Tibial nerve (tissue), 4 donors: ENCODE measurements around the gene RASSF6. TPM values are rescaled to one million over a fixed set of nuclear protein-coding genes. Genes with fewer than 3 reads are reported as not detected.

Source experiments
- DNase-seq, 2 donors: peaks; one replicate each; pipeline ENCODE4 v3.0.0-alpha.2; 2019; ENCODE audit warnings: low spot score in 2 of 2
- H3K27ac ChIP-seq, 4 donors: fragments of 200-600 bp; sonication (generic) in 3 of 4; one replicate each; pipeline ENCODE4 v1.5.1; 2017 to 2019; ENCODE audit warnings: mild to moderate bottlenecking in 1 of 4
- H3K27me3 ChIP-seq, 2 donors: fragments of 200-600 bp; sonication (generic) in 1 of 2; one replicate each; pipeline versions ENCODE4 v1.5.1 to v1.6.0; 2017 to 2019
- H3K36me3 ChIP-seq, 3 donors: fragments of 200-600 bp; sonication (generic); one replicate each; pipeline ENCODE4 v1.5.1; 2018 to 2019
- H3K4me1 ChIP-seq, 4 donors: fragments of 200-600 bp; sonication (generic) in 3 of 4; one replicate each; pipeline ENCODE4 v1.5.1; 2017 to 2019
- H3K4me3 ChIP-seq, 4 donors: fragments of 200-600 bp; sonication (generic) in 3 of 4; one replicate each; pipeline ENCODE4 v1.5.1; 2017 to 2019; ENCODE audit warnings: mild to moderate bottlenecking in 1 of 4, moderate library complexity in 1 of 4
- H3K9me3 ChIP-seq, 4 donors: fragments of 200-600 bp; sonication (generic) in 3 of 4; one replicate each; pipeline ENCODE4 v1.5.1; 2017 to 2019
- CTCF ChIP-seq, 5 experiments: fragments of 200-600 bp in 3 of 5; fragments of 450-650 bp in 2 of 5; sonication (generic) in 3 of 5; IDR thresholded peaks; one replicate each; pipeline ENCODE4 v1.5.1; 2016 to 2019; ENCODE audit warnings: antibody characterized with exemption in 5 of 5, mild to moderate bottlenecking in 3 of 5, moderate library complexity in 2 of 5
- EP300 ChIP-seq, 2 donors: sonication (generic); formaldehyde crosslinking; IDR thresholded peaks; one replicate each; pipeline ENCODE4 v1.6.1; 2017; ENCODE audit warnings: antibody characterized with exemption in 2 of 2, mild to moderate bottlenecking in 1 of 2
- POLR2A ChIP-seq, 2 donors: fragments of 450-650 bp; IDR thresholded peaks; one replicate each; pipeline ENCODE4 v1.6.1; 2017; ENCODE audit warnings: antibody characterized with exemption in 2 of 2, mild to moderate bottlenecking in 2 of 2, moderate library complexity in 2 of 2
- WGBS, 2 donors: methylation state at CpG; one replicate each; pipeline ENCODE4 v1.1.5; 2018; 5-methylcytosine and 5-hydroxymethylcytosine counted together
- small RNA-seq: library from RNA; depleted of rRNA; stranded (forward); fragments of <200 nt; gene quantifications from one replicate; pipeline ENCODE3, GENCODE V24; 2016
- total RNA-seq, 4 donors: library from RNA; depleted of rRNA; stranded (reverse); fragments of >200 nt; gene quantifications; one replicate each; pipeline ENCODE4 v1.1.0, GENCODE V29; 2016

Gene RASSF6
- total RNA-seq, 4 donors from 2014 or later: not detected

DNA sequence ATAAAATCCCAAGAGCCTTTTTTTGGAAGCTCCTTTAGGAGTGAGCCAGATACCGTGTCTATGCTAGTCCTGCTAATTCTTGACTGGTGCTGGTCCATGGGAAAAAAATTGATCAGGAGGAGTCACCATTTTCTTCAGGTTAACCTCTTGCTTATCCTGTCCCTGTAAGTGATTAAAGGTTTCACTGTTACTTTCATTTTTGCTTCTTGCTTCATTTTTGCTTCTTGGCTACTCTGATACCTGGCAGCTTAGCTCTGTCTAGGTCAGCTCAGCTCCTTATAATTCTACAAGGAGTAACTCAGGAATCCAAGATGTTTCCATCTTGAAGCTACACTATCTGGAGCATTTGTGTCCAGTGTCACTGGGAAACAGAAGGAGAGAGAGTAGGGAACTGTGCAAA, 93.0 kb downstream of the RASSF6 start:
- no peak overlapping the region for H3K4me3 ChIP-seq
- no peak for DNase-seq
- H3K27ac ChIP-seq: no peak overlapping the region
- TF ChIP-seq EP300 (IDR thresholded peaks at IDR 0.05) (no peak), POLR2A (IDR thresholded peaks at IDR 0.05) (no peak), CTCF (IDR thresholded peaks at IDR 0.05) (no peak)
- no peaks in the 10 kb centered on the region for H3K9me3 ChIP-seq
- WGBS, 2 donors: 59 to 73% methylated on average over 1 of the region's 1 CpG
- H3K4me1 ChIP-seq: no peaks in the 10 kb centered on the region
- no peaks in the 10 kb centered on the region for H3K27me3 ChIP-seq
- no peaks in the 10 kb centered on the region for H3K36me3 ChIP-seq

GRCh38 chr4:73525611-73526010, 94.6 kb downstream of the RASSF6 start:
- Histone ChIP-seq H3K27ac (no peak overlapping the region), H3K9me3 (no peaks in the 10 kb centered on the region), H3K4me3 (no peak overlapping the region), H3K4me1 (no peaks in the 10 kb centered on the region), H3K27me3 (no peaks in the 10 kb centered on the region), H3K36me3 (no peaks in the 10 kb centered on the region)
- no peak for TF ChIP-seq EP300 (IDR thresholded peaks at IDR 0.05)
- TF ChIP-seq POLR2A (IDR thresholded peaks at IDR 0.05): no peak
- TF ChIP-seq CTCF (IDR thresholded peaks at IDR 0.05): no peak
- no peak for DNase-seq
- 69 to 73% methylated on average over 1 of the region's 1 CpG for WGBS, 2 donors

DNA sequence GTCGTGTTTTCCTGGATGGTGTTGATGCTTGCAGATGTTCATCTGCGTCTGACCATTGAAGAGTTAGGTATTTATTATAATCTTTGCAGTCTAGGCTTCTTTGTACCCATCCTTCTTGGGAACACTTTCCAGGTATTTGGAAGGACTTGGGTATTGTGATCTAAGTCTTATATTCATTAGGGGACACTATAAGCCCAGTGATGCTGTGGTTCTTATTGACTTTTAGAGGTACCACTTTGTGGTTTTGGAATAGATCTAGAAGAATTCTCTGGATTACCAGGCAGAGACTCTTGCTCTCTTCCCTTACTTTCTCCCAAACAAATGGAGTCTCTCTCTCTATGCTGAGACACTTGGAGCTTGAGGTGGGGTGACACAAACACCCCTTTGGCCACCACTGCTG, 97.1 kb downstream of the RASSF6 start:
- TF ChIP-seq POLR2A (IDR thresholded peaks at IDR 0.05) (no peak), EP300 (IDR thresholded peaks at IDR 0.05) (no peak), CTCF (IDR thresholded peaks at IDR 0.05) (no peak)
- WGBS, 2 donors: 72 to 88% methylated on average over 2 of the region's 2 CpGs

More for the DNA sequence above, 97.1 kb downstream of the RASSF6 start:
- H3K9me3 ChIP-seq: no peaks in the 10 kb centered on the region
- no peaks in the 10 kb centered on the region for H3K27me3 ChIP-seq
- no peak overlapping the region for H3K27ac ChIP-seq
- H3K36me3 ChIP-seq: no peaks in the 10 kb centered on the region
- DNase-seq: no peak
- H3K4me3 ChIP-seq: no peak overlapping the region
- H3K4me1 ChIP-seq: no peaks in the 10 kb centered on the region

Small RNAs within 50 kb of the gene (small RNA-seq; reads per million reads assigned to genes)
- not detected for gene AC074250.1

Other genes with a start within 250 kb of the RASSF6 start
- gene ALB, start 216.1 kb downstream of the RASSF6 start, total RNA-seq: 1 to 10 TPM in 3 of 4 donors, not detected in 1; 1.7 to 2.4 (median 2.4) TPM
- gene AFP, start 184.2 kb downstream of the RASSF6 start, total RNA-seq: not detected
- not detected for gene AFM, start 138.7 kb downstream of the RASSF6 start, total RNA-seq
- 10 to 100 TPM in 1 of 4 donors, 1 to 10 TPM in 1, under 1 TPM in 2; 0.22 to 10.8 (median 1.3) TPM for gene CXCL8, start 120.1 kb upstream of the RASSF6 start, total RNA-seq
- 1 to 10 TPM in 1 of 4 donors, not detected in 3; 2.2 TPM for gene CXCL6, start 216.2 kb upstream of the RASSF6 start, total RNA-seq
- gene PF4V1, start 232.9 kb upstream of the RASSF6 start, total RNA-seq: not detected
- 1 to 10 TPM in 2 of 4 donors, under 1 TPM in 1, not detected in 1; 0.84 to 2.7 (median 1.3) TPM for gene CXCL1, start 249.0 kb upstream of the RASSF6 start, total RNA-seq